Measurements from ENCODE around the gene OR2V1.
A peak's percentile ranks its signal among the peaks of the same experiment; 100 is the strongest.
"Not testable (repeated sequence)": the region's sequence is repeated elsewhere in the genome, so short reads cannot be mapped to it uniquely, and the experiment has no call there.

The OR2V1 gene

GRCh38 chr5:181101030-181101641 is 29.8 kb downstream of the OR2V1 start:
- H3K4me3 ChIP-seq (ENCODE audit: low read depth, low read length): not testable (repeated sequence)

GRCh38 chr5:181100121-181100875 is 30.7 kb downstream of the OR2V1 start:
- no peaks in the 10 kb centered on the region for H3K36me3 ChIP-seq (ENCODE audit: control insufficient read depth, insufficient read depth, low read length)
- TF ChIP-seq CTCF (IDR thresholded peaks at IDR 0.05): no peak

More at GRCh38 chr5:181101030-181101641, 29.8 kb downstream of the OR2V1 start:
- not testable (repeated sequence) for H3K4me1 ChIP-seq; H3K79me2 ChIP-seq; H3K4me2 ChIP-seq (ENCODE audit: low read length); H3K9me3 ChIP-seq (ENCODE audit: control insufficient read depth, low read length); H3K27me3 ChIP-seq (ENCODE audit: control insufficient read depth, insufficient read depth, low read length); H2AFZ ChIP-seq; H3K9ac ChIP-seq; H3K36me3 ChIP-seq (ENCODE audit: control insufficient read depth, insufficient read depth, low read length); H3K27ac ChIP-seq

GRCh38 chr5:181099602-181100086 is 31.3 kb downstream of the OR2V1 start:
- Histone ChIP-seq H3K27ac (no peak overlapping the region), H3K27me3 (ENCODE audit: control insufficient read depth, insufficient read depth, low read length) (peaks cover 6% of the 10 kb centered on the region), H3K36me3 (ENCODE audit: control insufficient read depth, insufficient read depth, low read length) (no peaks in the 10 kb centered on the region), H3K9ac (no peak overlapping the region), H3K4me1 (no peaks in the 10 kb centered on the region), H2AFZ (no peak overlapping the region), H3K4me2 (ENCODE audit: low read length) (no peak overlapping the region), H3K79me2 (no peaks in the 10 kb centered on the region), H3K4me3 (ENCODE audit: low read depth, low read length) (no peak overlapping the region), H3K9me3 (ENCODE audit: control insufficient read depth, low read length) (no peaks in the 10 kb centered on the region)
- TF ChIP-seq CTCF (IDR thresholded peaks at IDR 0.05): no peak

More at GRCh38 chr5:181100121-181100875, 30.7 kb downstream of the OR2V1 start:
- Histone ChIP-seq H3K27me3 (ENCODE audit: control insufficient read depth, insufficient read depth, low read length) (peaks cover 6% of the 10 kb centered on the region), H3K9ac (no peak overlapping the region), H3K4me3 (ENCODE audit: low read depth, low read length) (no peak overlapping the region), H3K79me2 (no peaks in the 10 kb centered on the region), H3K4me1 (no peaks in the 10 kb centered on the region), H3K4me2 (ENCODE audit: low read length) (peak overlapping the region; percentile 42), H3K9me3 (ENCODE audit: control insufficient read depth, low read length) (no peaks in the 10 kb centered on the region), H2AFZ (peak overlapping the region; percentile 43), H3K27ac (no peak overlapping the region)

- Histone ChIP-seq H3K27me3 (ENCODE audit: control insufficient read depth, insufficient read depth, low read length) (peaks cover 6% of the 10 kb centered on the region), H3K9ac (no peak overlapping the region), H3K27ac (no peak overlapping the region), H3K4me2 (ENCODE audit: low read length) (no peak overlapping the region), H3K36me3 (ENCODE audit: control insufficient read depth, insufficient read depth, low read length) (no peaks in the 10 kb centered on the region), H3K4me3 (ENCODE audit: low read depth, low read length) (no peak overlapping the region), H2AFZ (no peak overlapping the region), H3K79me2 (no peaks in the 10 kb centered on the region), H3K4me1 (no peaks in the 10 kb centered on the region), H3K9me3 (ENCODE audit: control insufficient read depth, low read length) (no peaks in the 10 kb centered on the region)
- no peak for TF ChIP-seq CTCF (IDR thresholded peaks at IDR 0.05)
Observed at GRCh38 chr5:181098762-181099601, 32.0 kb downstream of the OR2V1 start.

GRCh38 chr5:181097759-181098491 is 33.0 kb downstream of the OR2V1 start:
- H3K27me3 ChIP-seq (ENCODE audit: control insufficient read depth, insufficient read depth, low read length); H3K4me3 ChIP-seq (ENCODE audit: low read depth, low read length); H3K27ac ChIP-seq; H3K9me3 ChIP-seq (ENCODE audit: control insufficient read depth, low read length); H2AFZ ChIP-seq; H3K79me2 ChIP-seq; H3K4me2 ChIP-seq (ENCODE audit: low read length); H3K36me3 ChIP-seq (ENCODE audit: control insufficient read depth, insufficient read depth, low read length); H3K9ac ChIP-seq; H3K4me1 ChIP-seq: not testable (repeated sequence)

- H3K4me2 ChIP-seq (ENCODE audit: low read length); H3K27me3 ChIP-seq (ENCODE audit: control insufficient read depth, insufficient read depth, low read length); H3K27ac ChIP-seq; H3K9ac ChIP-seq; H2AFZ ChIP-seq; H3K79me2 ChIP-seq; H3K4me3 ChIP-seq (ENCODE audit: low read depth, low read length); H3K36me3 ChIP-seq (ENCODE audit: control insufficient read depth, insufficient read depth, low read length); H3K9me3 ChIP-seq (ENCODE audit: control insufficient read depth, low read length); H3K4me1 ChIP-seq: not testable (repeated sequence)
Observed at GRCh38 chr5:181097383-181097753, 33.6 kb downstream of the OR2V1 start.

GRCh38 chr5:181096721-181097382 is 34.1 kb downstream of the OR2V1 start:
- H3K36me3 ChIP-seq (ENCODE audit: control insufficient read depth, insufficient read depth, low read length); H2AFZ ChIP-seq; H3K4me3 ChIP-seq (ENCODE audit: low read depth, low read length); H3K4me1 ChIP-seq; H3K27ac ChIP-seq; H3K9me3 ChIP-seq (ENCODE audit: control insufficient read depth, low read length); H3K9ac ChIP-seq; H3K27me3 ChIP-seq (ENCODE audit: control insufficient read depth, insufficient read depth, low read length); H3K4me2 ChIP-seq (ENCODE audit: low read length); H3K79me2 ChIP-seq: not testable (repeated sequence)
